A204.1 (cell line): ENCODE measurements around the gene PTPN3.

Experiments used
- FAIRE-seq: peaks from 2 replicates; lab custom pipeline; 2012; peaks lifted over from hg19 to GRCh38; lab: Jason Lieb, UNC

PTPN3 gene

GRCh38 chr9:109421026-109421970 is 76.8 kb downstream of the PTPN3 start:
- FAIRE-seq: no peak

GRCh38 chr9:109419531-109419930 is 78.6 kb downstream of the PTPN3 start:
- FAIRE-seq: no peak

GRCh38 chr9:109418827-109419226 is 79.3 kb downstream of the PTPN3 start:
- FAIRE-seq: no peak

GRCh38 chr9:109417585-109418544 is 80.2 kb downstream of the PTPN3 start:
- no peak for FAIRE-seq

- FAIRE-seq: no peak
Observed at GRCh38 chr9:109417054-109417453, 81.1 kb downstream of the PTPN3 start.

- FAIRE-seq: no peak
Observed at GRCh38 chr9:109416135-109416706, 81.9 kb downstream of the PTPN3 start.

GRCh38 chr9:109414125-109414785 is 83.9 kb downstream of the PTPN3 start:
- no peak for FAIRE-seq

- FAIRE-seq: no peak
Observed at GRCh38 chr9:109411798-109412352, 86.2 kb downstream of the PTPN3 start.

- FAIRE-seq: no peak
Observed at GRCh38 chr9:109411069-109411761, 86.9 kb downstream of the PTPN3 start.

- no peak for FAIRE-seq
Observed at GRCh38 chr9:109409773-109410397, 88.2 kb downstream of the PTPN3 start.

GRCh38 chr9:109408759-109409462 is 89.2 kb downstream of the PTPN3 start:
- FAIRE-seq: no peak

GRCh38 chr9:109403766-109404320 is 94.3 kb downstream of the PTPN3 start:
- no peak for FAIRE-seq

- no peak for FAIRE-seq
Observed at GRCh38 chr9:109403116-109403515, 95.0 kb downstream of the PTPN3 start.

GRCh38 chr9:109401990-109402318 is 96.2 kb downstream of the PTPN3 start:
- no peak for FAIRE-seq

- FAIRE-seq: no peak
Observed at GRCh38 chr9:109401169-109401989, 96.7 kb downstream of the PTPN3 start.

GRCh38 chr9:109399258-109399767 is 98.8 kb downstream of the PTPN3 start:
- FAIRE-seq: no peak

GRCh38 chr9:109391176-109391575 is 106.9 kb downstream of the PTPN3 start:
- no peak for FAIRE-seq

GRCh38 chr9:109387856-109388255 is 110.3 kb downstream of the PTPN3 start:
- no peak for FAIRE-seq

- FAIRE-seq: no peak
Observed at GRCh38 chr9:109387206-109387605, 110.9 kb downstream of the PTPN3 start.
